ENCODE measurements around the gene WWOX. TPM values are rescaled to one million over a fixed set of nuclear protein-coding genes. Genes with fewer than 3 reads are reported as not detected.

WWOX gene
- total RNA-seq, 1 experiment from 2014 or later, result 15.6 TPM

DNA sequence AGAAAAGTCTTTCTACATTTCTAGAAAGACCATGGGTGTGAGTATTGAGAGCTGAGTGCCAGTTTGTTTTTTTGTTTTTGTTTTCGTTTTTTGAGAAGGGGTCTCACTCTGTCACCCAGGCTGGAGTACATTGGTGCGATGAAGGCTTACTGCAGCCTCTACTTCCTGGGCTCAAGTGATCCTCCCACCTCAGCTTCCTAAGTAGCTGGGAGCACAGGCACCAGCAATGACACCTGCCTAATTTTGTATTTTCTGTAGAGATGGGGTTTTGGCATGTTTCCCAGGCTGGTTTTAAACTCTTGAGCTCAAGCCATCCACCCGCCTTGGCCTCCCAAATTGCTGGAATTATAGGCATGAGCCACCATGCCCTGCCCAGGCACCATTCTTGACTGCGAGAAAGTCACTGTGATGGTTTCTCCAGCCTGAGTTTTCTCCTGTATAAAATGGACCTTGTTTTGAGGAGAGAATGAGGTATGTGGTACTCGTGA, 827.3 kb downstream of the WWOX start:
- H2BK15ac ChIP-seq (ENCODE audit: low read depth, low read length), result no peak overlapping the region
- no peak overlapping the region for H2BK5ac ChIP-seq (ENCODE audit: insufficient read length, low read length)
- H3K4me1 Mint-ChIP-seq, result no peaks in the 10 kb centered on the region
- no peaks in the 10 kb centered on the region for H4K20me1 ChIP-seq (ENCODE audit: control insufficient read depth, insufficient read depth, insufficient read length)
- no peak overlapping the region for H3K9ac ChIP-seq (ENCODE audit: extremely low read depth, insufficient read length, low read length)
- peaks cover 4% of the 10 kb centered on the region for H3K9me3 ChIP-seq (ENCODE audit: control insufficient read depth, low read depth, low read length)
- no peak overlapping the region for H3K27ac ChIP-seq (ENCODE audit: insufficient read length, low read depth, low read length)
- H3K79me2 ChIP-seq (ENCODE audit: insufficient read depth, low read length), result no peaks in the 10 kb centered on the region
- no peak overlapping the region for H2AK5ac ChIP-seq (ENCODE audit: insufficient read length, low read length)
- H3K36me3 Mint-ChIP-seq (ENCODE audit: insufficient read depth in 1 of 3, low read depth in 3 of 3), result peaks cover 8 to 11% (median 10%) of the 10 kb centered on the region in 3 experiments
- no CpG with 5 or more reads among the region's 5 CpGs for WGBS (ENCODE audit: extremely low coverage, insufficient read length, low lambda C conversion rate)
- no peaks in the 10 kb centered on the region for H3K79me1 ChIP-seq (ENCODE audit: insufficient read depth, low read depth, low read length, poor library complexity, severe bottlenecking)
- H3K27ac Mint-ChIP-seq, result no peak overlapping the region; a peak in 1 of 7 replicates
- H3K4me2 ChIP-seq (ENCODE audit: insufficient read depth, insufficient read length, low read length), result no peak overlapping the region
- no peaks in the 10 kb centered on the region for H3K27me3 Mint-ChIP-seq (ENCODE audit: low read depth)
- H3K14ac ChIP-seq (ENCODE audit: insufficient read depth, low read length), result no peak overlapping the region
- H3K56ac ChIP-seq (ENCODE audit: insufficient read length, low read depth, low read length), result no peak overlapping the region
- no peak overlapping the region for H2BK12ac ChIP-seq (ENCODE audit: insufficient read length, low read depth, low read length)
- H3K18ac ChIP-seq (ENCODE audit: insufficient read length, low read depth, low read length), result no peak overlapping the region
- no peak overlapping the region for H4K5ac ChIP-seq (ENCODE audit: insufficient read length, low read depth, low read length)
- H2BK20ac ChIP-seq (ENCODE audit: low read depth, low read length, poor library complexity, severe bottlenecking), result no peak overlapping the region
- no peak for DNase-seq
- H4K91ac ChIP-seq (ENCODE audit: insufficient read length, low read depth, low read length), result no peak overlapping the region
- no peaks in the 10 kb centered on the region for H3K27me3 ChIP-seq (ENCODE audit: insufficient read depth, low read length)
- peaks cover 19 to 21% of the 10 kb centered on the region in 2 experiments for H3K9me3 Mint-ChIP-seq
- H3K4ac ChIP-seq (ENCODE audit: low read depth, low read length), result no peak overlapping the region
- no peak overlapping the region for H2BK120ac ChIP-seq (ENCODE audit: low read depth, low read length, poor library complexity, severe bottlenecking)
- no peak overlapping the region for H3T11ph ChIP-seq (ENCODE audit: low read length)
- TF ChIP-seq, protein P1, sequence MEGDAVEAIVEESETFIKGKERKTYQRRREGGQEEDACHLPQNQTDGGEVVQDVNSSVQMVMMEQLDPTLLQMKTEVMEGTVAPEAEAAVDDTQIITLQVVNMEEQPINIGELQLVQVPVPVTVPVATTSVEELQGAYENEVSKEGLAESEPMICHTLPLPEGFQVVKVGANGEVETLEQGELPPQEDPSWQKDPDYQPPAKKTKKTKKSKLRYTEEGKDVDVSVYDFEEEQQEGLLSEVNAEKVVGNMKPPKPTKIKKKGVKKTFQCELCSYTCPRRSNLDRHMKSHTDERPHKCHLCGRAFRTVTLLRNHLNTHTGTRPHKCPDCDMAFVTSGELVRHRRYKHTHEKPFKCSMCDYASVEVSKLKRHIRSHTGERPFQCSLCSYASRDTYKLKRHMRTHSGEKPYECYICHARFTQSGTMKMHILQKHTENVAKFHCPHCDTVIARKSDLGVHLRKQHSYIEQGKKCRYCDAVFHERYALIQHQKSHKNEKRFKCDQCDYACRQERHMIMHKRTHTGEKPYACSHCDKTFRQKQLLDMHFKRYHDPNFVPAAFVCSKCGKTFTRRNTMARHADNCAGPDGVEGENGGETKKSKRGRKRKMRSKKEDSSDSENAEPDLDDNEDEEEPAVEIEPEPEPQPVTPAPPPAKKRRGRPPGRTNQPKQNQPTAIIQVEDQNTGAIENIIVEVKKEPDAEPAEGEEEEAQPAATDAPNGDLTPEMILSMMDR (conservative IDR thresholded peaks at IDR 0.05), result no peak
- H4K8ac ChIP-seq (replicated peaks; ENCODE audit: insufficient read length, low read depth, low read length), result no peak overlapping the region
- no peak overlapping the region for H2AFZ ChIP-seq (ENCODE audit: low read length)
- H3K23ac ChIP-seq (ENCODE audit: insufficient read length, low read depth, low read length), result no peak overlapping the region
- peaks cover 2% of the 10 kb centered on the region for H3K23me2 ChIP-seq (ENCODE audit: insufficient read length, low read depth, low read length, poor library complexity, severe bottlenecking)
- no peaks in the 10 kb centered on the region for H3K4me1 ChIP-seq (ENCODE audit: insufficient read depth, low read length)
- no peak overlapping the region for H3K4me3 Mint-ChIP-seq
